ENCODE data around the gene DDX6. TPM values are rescaled to one million over a fixed set of nuclear protein-coding genes. Genes with fewer than 3 reads are reported as not detected.

DDX6 gene
- total RNA-seq, 1 donor from 2014 or later: 218 TPM

DNA sequence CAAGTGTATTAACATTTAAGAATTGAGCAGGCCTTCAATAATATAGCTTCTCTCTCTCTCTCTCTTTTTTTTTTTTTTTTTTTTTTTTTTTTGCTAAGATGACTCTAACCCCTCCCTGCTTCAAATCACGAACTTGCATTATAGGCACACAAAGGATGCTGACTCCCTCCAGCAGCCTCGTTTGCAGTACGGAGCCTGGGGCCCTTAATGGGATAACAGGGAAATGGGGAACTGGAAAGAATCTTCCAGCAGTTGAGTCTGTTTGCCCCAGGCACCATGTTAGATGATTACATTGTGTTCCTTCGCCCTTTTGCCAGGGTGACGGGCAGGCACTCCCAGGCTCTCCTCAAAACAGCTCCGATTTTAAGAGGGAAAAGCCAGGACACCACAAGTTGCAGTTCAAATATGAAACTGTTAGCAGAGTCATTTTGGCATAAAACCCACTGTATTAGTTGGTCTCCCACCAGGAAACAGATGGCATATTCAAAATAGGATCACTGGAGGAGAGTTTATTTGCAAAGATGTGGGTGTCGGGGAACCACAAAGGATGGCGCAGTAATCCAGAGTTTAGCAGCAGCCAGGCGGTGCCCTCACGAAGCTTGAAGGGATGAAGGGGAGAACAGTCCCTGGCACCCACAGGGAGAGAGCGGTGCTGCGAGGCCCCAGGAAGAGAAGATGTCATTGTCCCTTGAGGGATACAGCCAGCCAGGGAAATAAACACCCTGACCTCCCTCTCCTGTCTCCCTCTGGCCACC, 85.0 kb downstream of the DDX6 start:
- Mint-ChIP-seq H3K27me3 (ENCODE audit: low read depth) (no peaks in the 10 kb centered on the region), H3K4me1 (peaks cover 16% of the 10 kb centered on the region), H3K9me3 (no peaks in the 10 kb centered on the region), H3K27ac (ENCODE audit: unreplicated experiment) (peak overlapping the region; percentile 69), H3K36me3 (ENCODE audit: low read depth) (no peaks in the 10 kb centered on the region), H3K4me3 (peak overlapping the region; percentile 24)
- no peak for TF ChIP-seq CTCF (conservative IDR thresholded peaks at IDR 0.05)
- no peak for DNase-seq (ENCODE audit: low read depth, low spot score)

DNA sequence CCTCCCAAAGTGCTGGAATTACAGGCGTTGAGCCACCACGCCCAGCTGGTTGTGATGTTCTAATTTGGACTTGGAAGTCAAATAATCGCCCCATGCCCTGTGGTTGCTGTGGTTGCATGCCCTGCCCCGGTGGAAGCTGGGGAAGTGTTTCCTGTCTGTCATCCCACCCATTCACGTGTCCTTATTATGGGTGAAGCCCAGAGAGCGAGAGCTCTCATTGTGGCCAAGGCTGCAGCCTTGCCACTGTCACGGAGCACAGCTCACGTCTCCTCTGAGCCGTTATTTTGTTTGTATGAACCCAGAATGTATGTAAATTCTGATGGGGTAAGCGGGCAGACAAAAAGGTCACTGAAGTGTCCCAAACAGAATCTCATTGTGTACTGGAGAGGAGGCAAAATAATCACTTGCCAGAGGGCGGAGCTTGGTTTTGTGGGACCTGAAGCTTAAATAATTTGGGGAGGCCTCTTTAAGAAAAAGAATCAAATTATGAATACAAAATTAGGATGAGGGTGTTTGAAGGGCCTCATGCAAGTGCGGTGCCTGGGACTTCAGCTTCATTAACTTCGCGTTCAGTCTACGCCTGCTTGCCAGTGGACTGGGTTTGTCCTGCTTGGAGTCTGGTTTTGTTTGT, 85.7 kb downstream of the DDX6 start:
- no peaks in the 10 kb centered on the region for H3K9me3 Mint-ChIP-seq
- H3K27ac Mint-ChIP-seq (ENCODE audit: unreplicated experiment): peak overlapping the region; percentile 69
- H3K27me3 Mint-ChIP-seq (ENCODE audit: low read depth): no peaks in the 10 kb centered on the region
- TF ChIP-seq CTCF (conservative IDR thresholded peaks at IDR 0.05): no peak
- peak; percentile 17 for DNase-seq (ENCODE audit: low read depth, low spot score)
- peaks cover 16% of the 10 kb centered on the region for H3K4me1 Mint-ChIP-seq
- no peaks in the 10 kb centered on the region for H3K36me3 Mint-ChIP-seq (ENCODE audit: low read depth)
- H3K4me3 Mint-ChIP-seq: peak overlapping the region; percentile 58

DNA sequence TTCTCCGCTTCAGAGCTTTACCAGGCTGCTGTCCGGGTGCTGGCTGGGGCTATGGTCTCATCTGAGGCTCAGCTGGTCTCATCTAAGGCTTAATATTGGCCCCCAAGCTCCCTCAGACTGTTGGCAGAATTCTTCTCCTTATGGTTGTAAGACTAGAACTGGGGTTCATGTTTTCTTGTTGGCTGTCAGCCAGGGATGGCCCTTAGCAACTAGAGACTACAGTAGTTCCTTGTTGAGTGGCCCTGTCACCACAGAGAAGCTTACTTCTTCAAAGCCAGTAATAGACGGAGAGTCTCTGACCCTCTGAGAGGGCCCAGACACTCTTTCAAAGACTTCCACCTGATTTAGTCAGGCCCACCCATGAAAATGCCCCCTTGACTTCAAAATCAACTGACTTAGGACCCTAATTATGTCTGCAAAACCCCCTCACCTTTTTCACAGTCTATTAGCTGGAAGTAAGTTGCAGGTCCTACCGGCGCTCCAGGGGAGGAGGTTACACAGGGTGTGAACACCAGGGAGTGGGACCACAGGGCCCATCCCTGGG, 87.3 kb downstream of the DDX6 start:
- no peak overlapping the region for H3K27ac Mint-ChIP-seq (ENCODE audit: unreplicated experiment)
- no peaks in the 10 kb centered on the region for H3K9me3 Mint-ChIP-seq
- DNase-seq (ENCODE audit: low read depth, low spot score): no peak
- peaks cover 16% of the 10 kb centered on the region for H3K4me1 Mint-ChIP-seq
- no peaks in the 10 kb centered on the region for H3K36me3 Mint-ChIP-seq (ENCODE audit: low read depth)
- no peak for TF ChIP-seq CTCF (conservative IDR thresholded peaks at IDR 0.05)
- H3K4me3 Mint-ChIP-seq: no peak overlapping the region
- no peaks in the 10 kb centered on the region for H3K27me3 Mint-ChIP-seq (ENCODE audit: low read depth)

DNA sequence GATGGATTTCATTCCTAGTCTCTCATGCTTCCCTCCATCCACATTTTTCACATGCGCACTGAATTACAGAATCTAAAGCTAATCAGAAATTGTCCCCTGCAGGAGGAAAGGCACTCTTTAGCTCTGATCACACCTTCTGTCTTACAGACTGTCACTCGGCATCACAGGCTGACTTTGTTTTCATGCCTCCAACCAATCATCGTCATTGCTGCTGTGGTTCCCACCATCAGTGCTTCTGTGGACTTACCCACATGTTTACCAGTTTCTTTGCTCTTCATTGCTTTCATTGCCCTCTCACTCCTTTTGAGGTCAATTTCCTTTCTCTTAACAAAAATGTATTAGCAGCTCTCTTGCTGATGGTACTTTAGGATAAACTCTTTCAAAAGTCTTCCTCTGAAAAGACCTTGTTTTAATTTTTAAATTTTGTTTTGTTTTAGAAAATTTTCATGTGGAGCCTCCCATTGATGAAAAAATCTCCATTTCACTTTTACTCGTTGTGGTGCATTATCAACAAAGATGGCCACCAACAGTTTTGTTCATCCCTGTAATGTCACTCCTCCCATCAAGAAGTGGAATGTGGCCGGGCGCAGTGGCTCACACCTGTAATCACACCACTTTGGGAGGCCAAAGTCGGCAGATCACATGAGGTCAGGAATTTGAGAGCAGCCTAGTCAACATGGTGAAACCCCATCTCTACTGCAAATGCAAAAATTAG, 91.3 kb downstream of the DDX6 start:
- DNase-seq (ENCODE audit: low read depth, low spot score): no peak
- no peaks in the 10 kb centered on the region for H3K9me3 Mint-ChIP-seq
- no peak for TF ChIP-seq CTCF (conservative IDR thresholded peaks at IDR 0.05)

More for the DNA sequence above, 91.3 kb downstream of the DDX6 start:
- no peaks in the 10 kb centered on the region for H3K36me3 Mint-ChIP-seq (ENCODE audit: low read depth)
- H3K4me3 Mint-ChIP-seq: no peak overlapping the region
- no peaks in the 10 kb centered on the region for H3K27me3 Mint-ChIP-seq (ENCODE audit: low read depth)
- no peaks in the 10 kb centered on the region for H3K4me1 Mint-ChIP-seq
- no peak overlapping the region for H3K27ac Mint-ChIP-seq (ENCODE audit: unreplicated experiment)

Other genes with a start within 250 kb of the DDX6 start
- 24.2 and 24.4 TPM in 2 replicates for gene IFT46, start 225.2 kb downstream of the DDX6 start, total RNA-seq
- gene ARCN1, start 218.8 kb downstream of the DDX6 start, total RNA-seq: 122 and 128 TPM in 2 replicates
- gene PHLDB1, start 183.5 kb downstream of the DDX6 start, total RNA-seq: 108 and 120 TPM in 2 replicates
- not detected in 2 replicates for gene TREH, start 111.5 kb downstream of the DDX6 start, total RNA-seq
- gene CXCR5, start 92.7 kb upstream of the DDX6 start, total RNA-seq: not detected in 2 replicates
- 19.2 and 21.2 TPM in 2 replicates for gene BCL9L, start 134.8 kb upstream of the DDX6 start, total RNA-seq
- not detected in 2 replicates for gene UPK2, start 165.1 kb upstream of the DDX6 start, total RNA-seq
- not detected in 2 replicates for gene FOXR1, start 180.6 kb upstream of the DDX6 start, total RNA-seq
- 32.5 and 35.1 TPM in 2 replicates for gene CENATAC, start 207.0 kb upstream of the DDX6 start, total RNA-seq
- gene RPS25, start 227.2 kb upstream of the DDX6 start, total RNA-seq: 1,203 and 1,208 TPM in 2 replicates
- 88.1 and 90.1 TPM in 2 replicates for gene TRAPPC4, start 227.6 kb upstream of the DDX6 start, total RNA-seq
- gene SLC37A4, start 239.7 kb upstream of the DDX6 start, total RNA-seq: 50.2 and 50.3 TPM in 2 replicates